Kidney capillary endothelial cell (primary cell): ENCODE measurements around the gene STKLD1.
"Not testable (repeated sequence)": the region's sequence is repeated elsewhere in the genome, so short reads cannot be mapped to it uniquely, and the experiment has no call there.

ENCODE experiments used
- DNase-seq: peaks from one replicate; pipeline ENCODE4 v3.0.0-alpha.2; 2018; ENCODE audit warnings: low spot score

Gene STKLD1

GRCh38 chr9:133443982-133444381 lies 67.8 kb downstream of the STKLD1 start:
- no peak for DNase-seq

GRCh38 chr9:133445293-133445969 lies 69.3 kb downstream of the STKLD1 start:
- DNase-seq = no peak

- no peak for DNase-seq
Measured at GRCh38 chr9:133448487-133448972, 72.4 kb downstream of the STKLD1 start.

DNA sequence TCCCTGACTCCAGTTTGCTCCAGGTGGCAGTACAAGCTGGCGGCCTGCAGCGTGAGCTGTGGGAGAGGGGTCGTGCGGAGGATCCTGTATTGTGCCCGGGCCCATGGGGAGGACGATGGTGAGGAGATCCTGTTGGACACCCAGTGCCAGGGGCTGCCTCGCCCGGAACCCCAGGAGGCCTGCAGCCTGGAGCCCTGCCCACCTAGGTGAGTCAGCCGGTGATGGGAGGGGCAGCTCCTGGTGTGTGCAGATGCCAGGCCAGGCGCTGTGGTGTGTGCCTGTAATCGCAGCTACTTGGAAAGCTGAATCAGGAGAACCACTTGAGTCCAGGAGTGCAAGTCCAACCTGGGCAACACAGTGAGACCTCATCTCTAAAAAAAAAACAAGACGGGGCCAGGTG lies 73.6 kb downstream of the STKLD1 start:
- DNase-seq = no peak

GRCh38 chr9:133451865-133452264 lies 75.7 kb downstream of the STKLD1 start:
- not testable (repeated sequence) for DNase-seq

DNA sequence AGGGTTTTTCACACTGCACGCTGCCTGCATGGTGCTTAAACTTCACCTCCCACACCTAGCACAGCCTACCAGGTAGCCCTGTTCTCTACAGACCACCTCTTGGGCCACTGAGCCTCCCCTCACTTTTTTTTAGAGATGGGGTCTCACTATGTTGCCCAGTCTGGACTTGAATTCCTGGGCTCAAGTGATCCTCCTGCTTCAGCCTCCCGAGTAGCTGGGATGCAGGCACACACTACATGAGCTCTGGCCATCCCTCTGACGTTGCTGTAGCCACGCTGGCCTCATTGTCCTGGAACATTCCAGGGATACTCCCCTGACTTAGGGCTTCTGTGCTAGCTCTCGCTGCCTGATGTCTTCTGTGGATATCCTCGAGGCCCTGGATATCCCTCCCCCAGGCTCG lies 76.4 kb downstream of the STKLD1 start:
- no peak for DNase-seq

DNA sequence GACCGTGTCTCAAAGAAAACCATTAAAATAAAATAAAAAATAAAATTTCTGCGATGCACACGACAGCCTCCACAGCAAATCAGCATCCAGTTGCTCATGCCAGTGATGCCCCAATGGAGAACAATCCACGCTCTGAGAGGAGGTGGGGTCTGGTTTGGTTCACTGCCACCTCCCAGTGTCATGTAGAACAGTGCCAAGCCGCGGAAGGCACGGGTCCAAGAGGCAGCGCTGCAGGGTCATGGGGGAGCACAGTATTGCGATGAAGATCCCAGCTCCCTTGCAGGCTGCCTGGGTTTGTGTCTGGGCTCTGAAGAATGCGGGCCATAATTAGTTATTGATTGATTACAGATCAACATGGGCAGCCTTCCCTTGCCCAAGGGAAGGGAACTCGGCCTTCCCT lies 77.5 kb downstream of the STKLD1 start:
- DNase-seq = no peak

- no peak for DNase-seq
Measured at GRCh38 chr9:133454325-133454724, 78.2 kb downstream of the STKLD1 start.

DNA sequence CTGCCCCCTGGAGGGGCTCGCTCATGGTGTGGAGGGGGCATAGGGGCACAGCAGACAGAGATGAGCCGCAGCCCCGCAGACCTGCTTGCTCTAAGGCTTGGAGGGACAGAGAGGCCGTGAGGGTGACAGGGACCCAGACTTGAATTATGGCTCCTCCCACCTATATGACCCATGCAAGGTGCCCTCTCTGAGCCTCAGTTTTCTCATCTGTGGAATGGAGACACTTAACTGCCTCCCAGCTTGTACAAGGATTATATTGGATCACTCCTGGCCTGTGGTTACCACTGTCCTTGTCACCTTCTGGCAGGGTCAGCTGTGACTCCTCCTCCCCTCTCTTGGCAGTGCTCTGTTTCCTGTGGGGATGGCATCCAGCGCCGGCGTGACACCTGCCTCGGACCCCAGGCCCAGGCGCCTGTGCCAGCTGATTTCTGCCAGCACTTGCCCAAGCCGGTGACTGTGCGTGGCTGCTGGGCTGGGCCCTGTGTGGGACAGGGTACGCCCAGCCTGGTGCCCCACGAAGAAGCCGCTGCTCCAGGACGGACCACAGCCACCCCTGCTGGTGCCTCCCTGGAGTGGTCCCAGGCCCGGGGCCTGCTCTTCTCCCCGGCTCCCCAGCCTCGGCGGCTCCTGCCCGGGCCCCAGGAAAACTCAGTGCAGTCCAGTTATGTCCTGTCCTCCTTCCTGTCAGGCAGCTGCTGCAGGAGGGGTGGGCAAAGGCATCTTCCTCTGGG lies 78.9 kb downstream of the STKLD1 start:
- DNase-seq = no peak
